GM19324 (cell line): ENCODE measurements around the gene TNRC18.

ENCODE experiments used
- ATAC-seq: cut with Tn5 transposase; IDR thresholded peaks from one replicate; pipeline ENCODE4 v1.9.1; 2021; ENCODE audit warnings: mild to moderate bottlenecking, moderate library complexity; ENCODE audit not compliant: unreplicated experiment, low FRiP score

The TNRC18 gene

GRCh38 chr7:5406957-5407945, 16.4 kb downstream of the TNRC18 start:
- no peak for ATAC-seq

DNA sequence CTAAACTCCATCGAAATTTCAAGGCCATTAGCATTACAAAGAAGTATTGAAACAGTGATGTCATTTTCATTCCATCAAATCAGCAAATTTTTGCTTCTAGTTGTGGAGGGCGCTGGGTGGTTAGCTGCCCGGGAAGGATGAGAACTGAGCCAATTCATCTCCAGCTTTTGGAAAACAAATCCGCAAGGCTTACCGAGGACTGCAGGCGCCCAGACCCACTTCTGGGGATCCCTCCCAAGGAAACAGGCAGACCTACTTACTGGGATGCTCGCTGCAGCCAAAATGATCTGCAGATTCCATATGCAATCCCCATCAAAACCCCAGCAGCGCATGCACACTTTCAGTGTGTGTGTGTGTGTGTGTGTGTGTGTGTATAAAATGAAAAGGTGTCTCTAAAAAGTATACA, 19.2 kb downstream of the TNRC18 start:
- ATAC-seq = no peak

GRCh38 chr7:5403442-5403841, 20.2 kb downstream of the TNRC18 start:
- no peak for ATAC-seq

GRCh38 chr7:5397736-5398135, 25.9 kb downstream of the TNRC18 start:
- no peak for ATAC-seq

GRCh38 chr7:5396999-5397663, 26.5 kb downstream of the TNRC18 start:
- ATAC-seq = peak; percentile 88

- peak; percentile 43 for ATAC-seq
Measured at GRCh38 chr7:5396542-5396941, 27.1 kb downstream of the TNRC18 start.

- no peak for ATAC-seq
Measured at GRCh38 chr7:5395246-5395645, 28.4 kb downstream of the TNRC18 start.

DNA sequence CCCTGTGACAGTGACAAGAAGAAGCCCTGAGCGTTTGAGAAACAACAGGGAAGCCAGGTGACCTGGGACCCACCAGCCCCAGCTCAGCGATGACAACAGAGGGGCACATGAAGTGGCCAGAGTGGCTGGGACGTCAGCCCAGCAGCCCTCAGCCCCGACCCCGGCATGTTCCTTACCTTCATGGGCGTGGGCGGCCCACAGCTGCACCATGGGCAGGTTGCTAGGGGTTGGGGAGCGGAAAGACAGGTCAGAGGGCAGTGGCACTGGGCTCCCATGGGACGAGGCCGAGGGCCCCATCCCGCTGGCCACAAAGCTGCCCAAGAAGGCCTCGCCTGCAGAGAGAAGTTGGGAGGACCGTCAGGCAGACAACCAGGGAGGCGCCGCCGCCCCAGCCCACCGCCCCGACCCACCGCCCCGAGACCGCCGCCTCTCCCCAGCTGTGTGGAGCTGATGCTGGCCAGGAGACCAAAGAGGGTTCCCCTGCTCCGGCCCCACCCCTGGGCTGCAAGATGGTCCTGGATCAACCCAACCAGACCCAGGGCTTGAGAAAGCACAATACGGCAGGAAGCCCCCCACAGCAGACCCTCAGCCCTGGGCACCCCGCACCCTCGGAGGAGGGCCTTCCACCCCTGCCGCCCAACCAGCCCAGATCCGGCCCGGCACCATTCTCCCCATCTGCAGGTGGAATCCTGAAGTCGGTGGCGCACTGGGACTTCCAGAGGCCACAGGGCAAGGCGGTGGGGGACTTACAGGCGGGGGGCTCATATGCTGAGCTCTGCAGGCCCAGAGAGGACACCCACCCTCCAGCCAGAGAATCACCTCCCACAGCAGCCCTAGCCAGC, 29.1 kb downstream of the TNRC18 start:
- no peak for ATAC-seq

DNA sequence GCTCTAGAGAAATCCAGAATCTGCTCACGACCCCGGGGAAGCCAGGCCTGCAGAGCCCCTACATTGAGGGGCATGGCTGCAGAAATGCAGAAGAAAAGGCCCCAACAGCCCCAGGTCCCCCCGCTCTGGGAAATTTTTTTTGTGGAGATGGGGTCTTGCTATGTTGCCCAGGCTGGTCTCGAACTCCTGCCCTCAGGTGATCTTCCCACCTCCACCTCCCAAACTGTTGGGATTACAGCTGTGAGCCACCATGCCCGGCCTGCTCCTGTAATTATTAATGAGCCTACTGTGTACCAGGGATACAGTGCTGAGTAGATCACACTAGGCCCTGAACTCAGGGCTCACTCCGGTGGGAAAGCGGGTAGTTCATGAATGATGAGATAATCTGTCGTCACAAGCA, 29.9 kb downstream of the TNRC18 start:
- ATAC-seq = no peak

DNA sequence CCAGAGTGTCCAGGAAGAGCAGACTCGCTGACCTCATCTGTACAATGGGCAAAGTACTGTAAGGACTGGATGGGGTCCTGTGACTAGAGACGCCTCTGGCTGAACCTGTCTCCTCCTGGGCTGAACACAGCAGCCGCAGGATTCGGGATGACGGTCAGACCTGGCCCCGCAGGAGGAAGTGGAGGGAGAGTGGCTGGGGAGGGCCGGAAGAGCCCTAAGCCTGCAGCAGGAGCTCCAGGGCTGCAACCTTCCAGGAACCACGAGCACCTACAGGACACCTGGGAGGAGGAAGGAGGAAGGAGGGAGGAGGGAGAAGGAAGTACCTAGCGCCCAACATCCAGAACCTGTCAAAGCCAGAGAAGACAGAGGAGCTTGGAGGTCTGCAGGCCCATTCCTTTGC, 30.3 kb downstream of the TNRC18 start:
- ATAC-seq = no peak

DNA sequence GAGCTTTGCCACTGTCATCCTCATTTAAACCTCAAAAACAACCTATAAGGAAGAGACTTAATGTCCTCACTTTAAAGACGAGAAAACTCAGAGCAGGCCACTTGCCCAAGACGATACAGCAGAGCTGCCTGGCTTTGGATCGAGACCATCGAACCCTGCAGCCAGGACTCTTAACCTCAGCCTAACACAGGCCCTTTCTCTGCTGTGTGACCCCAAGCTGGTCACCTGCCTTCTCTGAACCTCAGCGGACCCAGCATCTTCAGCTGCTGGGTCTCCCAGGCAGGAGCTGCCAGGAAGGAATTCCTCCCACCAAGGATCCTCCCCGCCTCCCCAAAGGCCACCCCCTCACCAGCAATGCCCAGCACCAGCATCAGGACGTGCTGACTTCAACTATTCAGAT, 32.7 kb downstream of the TNRC18 start:
- no peak for ATAC-seq

GRCh38 chr7:5388905-5389433, 34.7 kb downstream of the TNRC18 start:
- no peak for ATAC-seq

DNA sequence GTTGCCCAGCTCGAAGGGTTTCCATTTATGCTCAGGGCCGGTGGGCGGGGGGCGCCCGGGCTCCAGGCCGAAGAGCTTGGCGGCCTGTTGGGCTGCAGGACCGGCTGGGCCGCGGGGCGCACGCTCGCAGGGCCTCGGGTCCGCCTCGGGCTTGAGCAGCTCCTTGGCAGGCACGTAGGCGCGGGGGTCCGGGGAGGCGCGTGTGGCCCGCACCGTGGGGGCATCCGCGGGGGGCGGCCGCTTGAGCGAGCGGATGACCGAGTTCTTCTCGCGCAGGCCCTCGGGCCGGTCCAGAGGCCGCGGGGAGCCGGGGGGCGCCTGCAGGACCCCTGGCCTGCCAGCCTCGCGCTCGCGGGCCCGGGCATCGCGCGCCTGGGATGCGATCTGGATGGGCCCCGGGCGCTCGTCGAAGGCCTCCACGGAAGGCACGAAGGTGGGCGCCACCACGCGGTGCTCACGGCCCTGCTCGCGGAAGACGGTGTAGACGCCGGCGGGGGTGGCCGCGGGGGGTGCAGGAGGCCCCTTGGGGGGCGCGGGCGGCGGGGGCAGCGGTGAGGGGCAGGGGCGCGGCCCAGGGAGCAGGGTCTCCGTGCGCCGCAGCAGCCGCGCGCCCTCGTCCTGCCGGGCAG, 35.2 kb downstream of the TNRC18 start:
- no peak for ATAC-seq

- ATAC-seq = no peak
Measured at GRCh38 chr7:5387711-5388245, 35.9 kb downstream of the TNRC18 start.

- no peak for ATAC-seq
Measured at GRCh38 chr7:5384618-5385017, 39.0 kb downstream of the TNRC18 start.

GRCh38 chr7:5383314-5384098, 40.1 kb downstream of the TNRC18 start:
- no peak for ATAC-seq

GRCh38 chr7:5382281-5382892, 41.2 kb downstream of the TNRC18 start:
- ATAC-seq = no peak

GRCh38 chr7:5381071-5381772, 42.4 kb downstream of the TNRC18 start:
- ATAC-seq = no peak
